Stimulated activated CD4-positive, alpha-beta T cell treated with anti-CD3 and anti-CD28 coated beads, Interleukin-12 subunit alpha, Interleukin-12 subunit beta, amount 100 ng/mL, for 48 hours (primary cell): ENCODE data around the gene CCRL2.

Experiments used
- DNase-seq, 3 donors: peaks; one replicate each; pipeline ENCODE4 v3.0.0-alpha.2; 2020; ENCODE audit warnings: low read depth in 2 of 3, low spot score in 1 of 3

Gene CCRL2

DNA sequence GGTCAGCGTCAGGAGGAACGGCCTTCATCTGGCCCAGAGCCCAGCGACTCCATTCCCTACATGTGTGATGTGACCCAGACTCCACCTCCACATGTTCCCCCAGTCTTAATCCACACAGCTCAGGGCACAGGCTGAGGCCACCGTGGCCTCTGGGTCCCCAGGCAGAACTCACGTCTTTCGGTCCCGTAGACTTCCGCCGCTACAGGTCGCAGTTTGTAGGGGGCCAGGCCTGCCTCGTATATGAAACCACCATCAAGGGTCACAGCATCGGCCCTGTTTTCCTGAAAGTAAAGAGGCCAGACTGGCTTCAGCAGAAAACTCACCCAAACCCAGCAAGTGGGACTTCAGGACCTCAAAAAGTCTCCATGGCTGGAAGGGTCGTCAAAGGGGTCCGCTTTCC, 49.1 kb downstream of the CCRL2 start:
- DNase-seq, result no peak
